HepG2 (cell line): ENCODE measurements around the gene RHOT2. TPM values are rescaled to one million over a fixed set of nuclear protein-coding genes. Genes with fewer than 3 reads are reported as not detected.

Source experiments
- ARHGAP35 ChIP-seq: sonication (generic); formaldehyde crosslinking; IDR thresholded peaks from 2 replicates; pipeline ENCODE4 v1.9.0; 2022; ENCODE audit warnings: mild to moderate bottlenecking, inconsistent platforms, moderate library complexity, missing genetic modification reagents, borderline replicate concordance
- FOXA1 ChIP-seq, 2 experiments: fragments of 450-650 bp in 1 of 2; sonication (generic) in 1 of 2; formaldehyde crosslinking in 1 of 2; IDR thresholded peaks; 2 replicates each; pipeline versions ENCODE4 v1.4.0 to v1.6.1; 2016 to 2020; ENCODE audit warnings: missing genetic modification reagents in 1 of 2
- FOXP1 ChIP-seq, 2 experiments: fragments of 450-650 bp in 1 of 2; IDR thresholded peaks; 2 replicates each; pipeline ENCODE4 v1.6.1; 2017 to 2018; ENCODE audit warnings: antibody characterized with exemption in 1 of 2
- HDAC2 ChIP-seq: sonication (generic); formaldehyde crosslinking; IDR thresholded peaks from 2 replicates; pipeline ENCODE4 v1.4.0; 2020; ENCODE audit warnings: missing genetic modification reagents
- HDAC6 ChIP-seq: fragments of 200-600 bp; sonication (generic); IDR thresholded peaks from 2 replicates; pipeline ENCODE4 v1.7.0; 2017; ENCODE audit warnings: mild to moderate bottlenecking, antibody characterized with exemption, low read length, low read depth
- KDM4B ChIP-seq: sonication (generic); formaldehyde crosslinking; IDR thresholded peaks from 2 replicates; pipeline ENCODE4 v1.4.0; 2020; ENCODE audit warnings: missing genetic modification reagents
- MYC ChIP-seq: sonication (generic); formaldehyde crosslinking; IDR thresholded peaks from 2 replicates; pipeline ENCODE4 v1.9.0; 2021; ENCODE audit warnings: missing genetic modification reagents, borderline replicate concordance
- NR2F6 ChIP-seq, 2 experiments: IDR thresholded peaks; 2 replicates each; pipeline ENCODE4 v1.6.1; 2016; ENCODE audit warnings: antibody characterized with exemption in 1 of 2, mild to moderate bottlenecking in 1 of 2
- RFX5 ChIP-seq: IDR thresholded peaks from 2 replicates; pipeline ENCODE4 v1.6.1; 2011; ENCODE audit warnings: low read depth, low read length, improper control_type of control experiment
- RXRB ChIP-seq: IDR thresholded peaks from 2 replicates; pipeline ENCODE4 v1.6.1; 2016; ENCODE audit warnings: borderline replicate concordance, missing genetic modification reagents, missing compliant biosample characterization
- THAP11 ChIP-seq: IDR thresholded peaks from 2 replicates; pipeline ENCODE4 v1.6.1; 2016; ENCODE audit warnings: missing biosample characterization, missing genetic modification reagents
- YY1 ChIP-seq: IDR thresholded peaks from 2 replicates; pipeline ENCODE4 v1.6.1; 2011; ENCODE audit warnings: low read length, low read depth, moderate library complexity, mild to moderate bottlenecking; ENCODE audit not compliant: insufficient read depth, insufficient replicate concordance
- ZBTB7A ChIP-seq: sonication (generic); formaldehyde crosslinking; IDR thresholded peaks from 2 replicates; pipeline ENCODE4 v1.8.0; 2022; ENCODE audit warnings: mild to moderate bottlenecking, missing genetic modification reagents
- ZNF383 ChIP-seq: sonication (generic); formaldehyde crosslinking; IDR thresholded peaks from 2 replicates; pipeline ENCODE4 v1.4.0; 2020; ENCODE audit warnings: missing genetic modification reagents, mild to moderate bottlenecking, borderline replicate concordance
- ZNF530 ChIP-seq: sonication (generic); formaldehyde crosslinking; IDR thresholded peaks from 2 replicates; pipeline ENCODE4 v1.5.0; 2020; ENCODE audit warnings: low read depth, mild to moderate bottlenecking, missing genetic modification reagents
- ZNF670 ChIP-seq: sonication (generic); formaldehyde crosslinking; IDR thresholded peaks from 2 replicates; pipeline ENCODE4 v1.8.0; 2022; ENCODE audit warnings: mild to moderate bottlenecking, missing genetic modification reagents, borderline replicate concordance
- ZNF788 ChIP-seq: sonication (generic); formaldehyde crosslinking; IDR thresholded peaks from 2 replicates; pipeline ENCODE4 v1.5.0; 2020; ENCODE audit warnings: mild to moderate bottlenecking, missing genetic modification reagents, borderline replicate concordance
- ZNF878 ChIP-seq: sonication (generic); formaldehyde crosslinking; IDR thresholded peaks from 2 replicates; pipeline ENCODE4 v1.8.1; 2023; ENCODE audit warnings: mild to moderate bottlenecking, missing genetic modification reagents, moderate library complexity
- ZSCAN20 ChIP-seq: sonication (generic); formaldehyde crosslinking; IDR thresholded peaks from 2 replicates; pipeline ENCODE4 v1.4.0; 2020; ENCODE audit warnings: missing genetic modification reagents, mild to moderate bottlenecking, borderline replicate concordance
- ZSCAN31 ChIP-seq: sonication (generic); formaldehyde crosslinking; IDR thresholded peaks from 2 replicates; pipeline ENCODE4 v1.5.0; 2020; ENCODE audit warnings: low read depth, mild to moderate bottlenecking, missing genetic modification reagents
- polyA plus RNA-seq, 8 experiments: library from polyadenylated mRNA; depleted of rRNA in 3 of 8; stranded (reverse) in 7 of 8; unstranded in 1 of 8; fragments of >200 nt; fragmentation: Illumina TruSeq in 4 of 8; extraction: Trizol in 4 of 8; gene quantifications; 2 replicates each; pipeline versions ENCODE4 v1.2.1 to v1.2.3, GENCODE V29; 2011 to 2016; ENCODE audit warnings: low read depth in 4 of 8, missing spikeins in 1 of 8, mixed read lengths in 1 of 8; ENCODE audit not compliant: insufficient read depth in 1 of 8
- total RNA-seq, 5 experiments: library from RNA; depleted of rRNA; stranded (reverse); fragments of >200 nt; fragmentation: Illumina TruSeq; extraction: Trizol; gene quantifications; 2 replicates each; pipeline ENCODE4 v1.2.3, GENCODE V29; 2016; ENCODE audit warnings: low read depth in 1 of 5
- TF ChIP-seq, protein P1 (sequence below): sonication (generic); formaldehyde crosslinking; IDR thresholded peaks from 2 replicates; pipeline ENCODE4 v1.4.0; 2020; ENCODE audit warnings: low read depth, mild to moderate bottlenecking, missing genetic modification reagents
- TF ChIP-seq, protein P2 (sequence below): IDR thresholded peaks from 2 replicates; pipeline ENCODE4 v1.6.1; 2012; ENCODE audit warnings: inconsistent platforms
- TF ChIP-seq, protein P3 (sequence below): sonication (generic); formaldehyde crosslinking; IDR thresholded peaks from 2 replicates; pipeline ENCODE4 v1.4.0; 2020; ENCODE audit warnings: missing genetic modification reagents
- TF ChIP-seq, protein P4 (sequence below): IDR thresholded peaks from 2 replicates; pipeline ENCODE4 v1.6.1; 2016
- TF ChIP-seq, protein P5 (sequence below): sonication (generic); formaldehyde crosslinking; IDR thresholded peaks from 2 replicates; pipeline ENCODE4 v1.4.0; 2020; ENCODE audit warnings: missing genetic modification reagents, borderline replicate concordance

RHOT2 gene
- total and polyA plus RNA-seq, 2 of the 13 experiments (the other 11 are each of a cell fraction or from before 2014, with no cell fraction given): 63.6 to 76.9 TPM

DNA sequence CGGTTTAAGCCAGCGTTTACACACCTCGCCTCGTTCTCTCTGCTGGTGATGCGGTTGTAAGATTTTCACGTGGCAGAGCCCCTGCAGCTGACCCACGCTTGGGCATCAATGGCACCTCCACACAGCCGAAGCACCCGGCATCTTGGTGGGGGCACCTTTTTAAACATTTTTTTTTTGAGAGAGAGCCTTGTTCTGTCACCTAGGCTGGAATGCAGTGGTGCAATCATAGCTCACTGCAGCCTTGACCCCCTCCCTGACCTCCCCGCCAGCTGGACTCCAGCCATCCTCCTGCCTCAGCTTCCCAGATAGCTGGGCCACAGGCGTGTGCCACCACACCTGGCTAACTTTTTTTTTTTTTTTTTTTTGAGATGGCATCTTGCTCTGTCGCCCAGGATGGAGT lies 13.9 kb upstream of the RHOT2 start (continued):
- TF ChIP-seq YY1 (peak; percentile 20), ZBTB7A (CRISPR knock-in tag) (no peak), RXRB (CRISPR knock-in tag) (0 out of 2 replicates have a peak, but pooled peaks have one; percentile 48), MYC (CRISPR knock-in tag) (no peak), RFX5 (no peak), ZSCAN31 (CRISPR knock-in tag) (no peak), ZNF878 (no peak), FOXA1 (IDR thresholded peaks at IDR 0.05) (no peak), FOXA1 (CRISPR knock-in tag; IDR thresholded peaks at IDR 0.05) (no peak), ZNF383 (CRISPR knock-in tag) (no peak), KDM4B (no peak), ARHGAP35 (CRISPR knock-in tag) (no peak), ZNF788 (CRISPR knock-in tag) (no peak), THAP11 (CRISPR knock-in tag) (peak; percentile 20; the same call in 1 of the 2 replicates), HDAC6 (no peak), FOXP1 (IDR thresholded peaks at IDR 0.05) (no peak), FOXP1 (CRISPR knock-in tag; IDR thresholded peaks at IDR 0.05) (no peak), ZNF670 (no peak), ZSCAN20 (CRISPR knock-in tag) (no peak), NR2F6 (IDR thresholded peaks at IDR 0.05) (peak; percentile 95), NR2F6 (CRISPR knock-in tag; IDR thresholded peaks at IDR 0.05) (peak; percentile 96), ZNF530 (no peak), HDAC2 (CRISPR knock-in tag) (0 out of 2 replicates have a peak, but pooled peaks have one; percentile 29)
- TF ChIP-seq, protein P1, sequence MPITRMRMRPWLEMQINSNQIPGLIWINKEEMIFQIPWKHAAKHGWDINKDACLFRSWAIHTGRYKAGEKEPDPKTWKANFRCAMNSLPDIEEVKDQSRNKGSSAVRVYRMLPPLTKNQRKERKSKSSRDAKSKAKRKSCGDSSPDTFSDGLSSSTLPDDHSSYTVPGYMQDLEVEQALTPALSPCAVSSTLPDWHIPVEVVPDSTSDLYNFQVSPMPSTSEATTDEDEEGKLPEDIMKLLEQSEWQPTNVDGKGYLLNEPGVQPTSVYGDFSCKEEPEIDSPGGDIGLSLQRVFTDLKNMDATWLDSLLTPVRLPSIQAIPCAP (CRISPR knock-in tag): no peak
- TF ChIP-seq, protein P2, sequence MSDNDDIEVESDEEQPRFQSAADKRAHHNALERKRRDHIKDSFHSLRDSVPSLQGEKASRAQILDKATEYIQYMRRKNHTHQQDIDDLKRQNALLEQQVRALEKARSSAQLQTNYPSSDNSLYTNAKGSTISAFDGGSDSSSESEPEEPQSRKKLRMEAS: peak; percentile 37; the same call in 1 of the 2 replicates
- TF ChIP-seq, protein P3, sequence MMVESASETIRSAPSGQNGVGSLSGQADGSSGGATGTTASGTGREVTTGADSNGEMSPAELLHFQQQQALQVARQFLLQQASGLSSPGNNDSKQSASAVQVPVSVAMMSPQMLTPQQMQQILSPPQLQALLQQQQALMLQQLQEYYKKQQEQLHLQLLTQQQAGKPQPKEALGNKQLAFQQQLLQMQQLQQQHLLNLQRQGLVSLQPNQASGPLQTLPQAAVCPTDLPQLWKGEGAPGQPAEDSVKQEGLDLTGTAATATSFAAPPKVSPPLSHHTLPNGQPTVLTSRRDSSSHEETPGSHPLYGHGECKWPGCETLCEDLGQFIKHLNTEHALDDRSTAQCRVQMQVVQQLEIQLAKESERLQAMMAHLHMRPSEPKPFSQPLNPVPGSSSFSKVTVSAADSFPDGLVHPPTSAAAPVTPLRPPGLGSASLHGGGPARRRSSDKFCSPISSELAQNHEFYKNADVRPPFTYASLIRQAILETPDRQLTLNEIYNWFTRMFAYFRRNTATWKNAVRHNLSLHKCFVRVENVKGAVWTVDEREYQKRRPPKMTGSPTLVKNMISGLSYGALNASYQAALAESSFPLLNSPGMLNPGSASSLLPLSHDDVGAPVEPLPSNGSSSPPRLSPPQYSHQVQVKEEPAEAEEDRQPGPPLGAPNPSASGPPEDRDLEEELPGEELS (CRISPR knock-in tag): no peak
- TF ChIP-seq, protein P4, sequence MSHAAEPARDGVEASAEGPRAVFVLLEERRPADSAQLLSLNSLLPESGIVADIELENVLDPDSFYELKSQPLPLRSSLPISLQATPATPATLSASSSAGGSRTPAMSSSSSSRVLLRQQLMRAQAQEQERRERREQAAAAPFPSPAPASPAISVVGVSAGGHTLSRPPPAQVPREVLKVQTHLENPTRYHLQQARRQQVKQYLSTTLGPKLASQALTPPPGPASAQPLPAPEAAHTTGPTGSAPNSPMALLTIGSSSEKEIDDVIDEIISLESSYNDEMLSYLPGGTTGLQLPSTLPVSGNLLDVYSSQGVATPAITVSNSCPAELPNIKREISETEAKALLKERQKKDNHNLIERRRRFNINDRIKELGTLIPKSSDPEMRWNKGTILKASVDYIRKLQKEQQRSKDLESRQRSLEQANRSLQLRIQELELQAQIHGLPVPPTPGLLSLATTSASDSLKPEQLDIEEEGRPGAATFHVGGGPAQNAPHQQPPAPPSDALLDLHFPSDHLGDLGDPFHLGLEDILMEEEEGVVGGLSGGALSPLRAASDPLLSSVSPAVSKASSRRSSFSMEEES (CRISPR knock-in tag): no peak
- TF ChIP-seq, protein P5, sequence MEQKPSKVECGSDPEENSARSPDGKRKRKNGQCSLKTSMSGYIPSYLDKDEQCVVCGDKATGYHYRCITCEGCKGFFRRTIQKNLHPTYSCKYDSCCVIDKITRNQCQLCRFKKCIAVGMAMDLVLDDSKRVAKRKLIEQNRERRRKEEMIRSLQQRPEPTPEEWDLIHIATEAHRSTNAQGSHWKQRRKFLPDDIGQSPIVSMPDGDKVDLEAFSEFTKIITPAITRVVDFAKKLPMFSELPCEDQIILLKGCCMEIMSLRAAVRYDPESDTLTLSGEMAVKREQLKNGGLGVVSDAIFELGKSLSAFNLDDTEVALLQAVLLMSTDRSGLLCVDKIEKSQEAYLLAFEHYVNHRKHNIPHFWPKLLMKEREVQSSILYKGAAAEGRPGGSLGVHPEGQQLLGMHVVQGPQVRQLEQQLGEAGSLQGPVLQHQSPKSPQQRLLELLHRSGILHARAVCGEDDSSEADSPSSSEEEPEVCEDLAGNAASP (CRISPR knock-in tag): 0 out of 2 replicates have a peak, but pooled peaks have one; percentile 29
